NCI-H446 treated with DMSO at 0.1 percent for 48 hours (cell line): Measurements from ENCODE around the gene KRT86.
A peak's percentile ranks its signal among the peaks of the same experiment; 100 is the strongest.

Experiments used
- DNase-seq: peaks from one replicate; lab custom pipeline; 2025; lab: John Stamatoyannopoulos, UW

The KRT86 gene

GRCh38 chr12:52316701-52317100 is 42.3 kb downstream of the KRT86 start:
- no peak for DNase-seq

- no peak for DNase-seq
Observed at GRCh38 chr12:52317468-52318052, 43.1 kb downstream of the KRT86 start.

- no peak for DNase-seq
Observed at GRCh38 chr12:52318241-52318990, 44.0 kb downstream of the KRT86 start.

GRCh38 chr12:52319097-52319496 is 44.7 kb downstream of the KRT86 start:
- DNase-seq = no peak

- DNase-seq = no peak
Observed at GRCh38 chr12:52320784-52321400, 46.4 kb downstream of the KRT86 start, which contains the start of gene KRT83. Gene KRT83, minus strand, starts transcription at chr12:52321398. Its CDS starts 63 bp downstream, at chr12:52321335.

- DNase-seq = no peak
Observed at GRCh38 chr12:52321418-52321817, 47.0 kb downstream of the KRT86 start.

GRCh38 chr12:52322069-52322468 is 47.6 kb downstream of the KRT86 start:
- no peak for DNase-seq

GRCh38 chr12:52323001-52323400 is 48.6 kb downstream of the KRT86 start:
- no peak for DNase-seq

GRCh38 chr12:52323416-52324152 is 49.1 kb downstream of the KRT86 start:
- no peak for DNase-seq

- DNase-seq = no peak
Observed at GRCh38 chr12:52324153-52324444, 49.7 kb downstream of the KRT86 start.

- DNase-seq = peak; percentile 80
Observed at GRCh38 chr12:52327052-52327829, 52.8 kb downstream of the KRT86 start.

- DNase-seq = no peak
Observed at GRCh38 chr12:52327830-52328500, 53.5 kb downstream of the KRT86 start.

- DNase-seq = no peak
Observed at GRCh38 chr12:52331039-52331438, 56.6 kb downstream of the KRT86 start.

- no peak for DNase-seq
Observed at GRCh38 chr12:52331833-52332232, 57.4 kb downstream of the KRT86 start.

GRCh38 chr12:52332381-52332780 is 57.9 kb downstream of the KRT86 start:
- no peak for DNase-seq

- no peak for DNase-seq
Observed at GRCh38 chr12:52333321-52333720, 58.9 kb downstream of the KRT86 start.

GRCh38 chr12:52334185-52334584 is 59.7 kb downstream of the KRT86 start:
- DNase-seq = no peak

GRCh38 chr12:52335598-52336262 is 61.3 kb downstream of the KRT86 start:
- DNase-seq = peak; percentile 87

GRCh38 chr12:52336641-52337040 is 62.2 kb downstream of the KRT86 start:
- DNase-seq = no peak

- DNase-seq = no peak
Observed at GRCh38 chr12:52337054-52337453, 62.6 kb downstream of the KRT86 start.
